OCI-LY3 (cell line): Measurements from ENCODE around the gene ARHGEF39.

Experiments
- H2AFZ ChIP-seq: fragments of 200-600, 300-600 bp; shearing (Covaris generic); 2 replicates; pipeline ENCODE4 v1.6.0; 2014; ENCODE audit warnings: antibody characterized with exemption, low read depth, low read length
- H3K27ac ChIP-seq: fragments of 200-600, 300-600 bp; sonication (generic); 2 replicates; pipeline ENCODE4 v1.5.1; 2014; ENCODE audit warnings: mild to moderate bottlenecking, low read length, moderate library complexity, mixed read lengths
- H3K27me3 ChIP-seq: fragments of 200-600, 300-600 bp; sonication (generic); 2 replicates; pipeline ENCODE4 v1.6.1; 2014; ENCODE audit warnings: low read depth, low read length, mixed read lengths
- H3K36me3 ChIP-seq: fragments of 200-600, 300-600 bp; sonication (generic); replicated peaks from 2 replicates; pipeline ENCODE3; 2014; ENCODE audit warnings: low read depth, low read length, mixed read lengths
- H3K4me1 ChIP-seq: fragments of 300-600, 200-600 bp; sonication (generic); 2 replicates; pipeline ENCODE4 v1.6.1; 2014; ENCODE audit warnings: low read length, mixed read lengths
- H3K4me2 ChIP-seq: fragments of 200-600, 300-600 bp; sonication (generic); 2 replicates; pipeline ENCODE4 v1.6.1; 2014; ENCODE audit warnings: low read length, mixed read lengths
- H3K4me3 ChIP-seq: fragments of 300-600, 200-600 bp; sonication (generic); 2 replicates; pipeline ENCODE4 v1.5.1; 2014; ENCODE audit warnings: antibody characterized with exemption, mild to moderate bottlenecking, low read length, moderate library complexity
- H3K79me2 ChIP-seq: fragments of 300-600, 200-600 bp; shearing (Covaris generic); 2 replicates; pipeline ENCODE4 v1.6.1; 2014; ENCODE audit warnings: mild to moderate bottlenecking, low read length, mixed read lengths
- H3K9ac ChIP-seq: fragments of 300-600, 200-600 bp; shearing (Covaris generic); 2 replicates; pipeline ENCODE4 v1.6.0; 2014; ENCODE audit warnings: mild to moderate bottlenecking, low read length, moderate library complexity
- H3K9me3 ChIP-seq: fragments of 200-600, 300-600 bp; shearing (Covaris generic); 2 replicates; pipeline ENCODE4 v1.6.1; 2014; ENCODE audit warnings: low read length, mixed read lengths; ENCODE audit not compliant: insufficient read depth
- H4K20me1 ChIP-seq: fragments of 200-600, 300-600 bp; sonication (generic); 2 replicates; pipeline ENCODE4 v1.6.1; 2016; ENCODE audit warnings: low read length, mixed read lengths; ENCODE audit not compliant: insufficient read depth
- EZH2phosphoT487 ChIP-seq: fragments of 200-600 bp; shearing (Covaris generic); IDR thresholded peaks from 2 replicates; pipeline ENCODE4 v1.6.1; 2018; ENCODE audit warnings: antibody characterized with exemption, mixed run types, low read depth
- TF ChIP-seq, protein P1 (sequence below): fragments of 200-600, 300-600 bp; sonication (generic); IDR thresholded peaks from 2 replicates; pipeline ENCODE4 v1.5.1; 2014; ENCODE audit warnings: antibody characterized with exemption, low read length, low read depth

The ARHGEF39 gene

DNA sequence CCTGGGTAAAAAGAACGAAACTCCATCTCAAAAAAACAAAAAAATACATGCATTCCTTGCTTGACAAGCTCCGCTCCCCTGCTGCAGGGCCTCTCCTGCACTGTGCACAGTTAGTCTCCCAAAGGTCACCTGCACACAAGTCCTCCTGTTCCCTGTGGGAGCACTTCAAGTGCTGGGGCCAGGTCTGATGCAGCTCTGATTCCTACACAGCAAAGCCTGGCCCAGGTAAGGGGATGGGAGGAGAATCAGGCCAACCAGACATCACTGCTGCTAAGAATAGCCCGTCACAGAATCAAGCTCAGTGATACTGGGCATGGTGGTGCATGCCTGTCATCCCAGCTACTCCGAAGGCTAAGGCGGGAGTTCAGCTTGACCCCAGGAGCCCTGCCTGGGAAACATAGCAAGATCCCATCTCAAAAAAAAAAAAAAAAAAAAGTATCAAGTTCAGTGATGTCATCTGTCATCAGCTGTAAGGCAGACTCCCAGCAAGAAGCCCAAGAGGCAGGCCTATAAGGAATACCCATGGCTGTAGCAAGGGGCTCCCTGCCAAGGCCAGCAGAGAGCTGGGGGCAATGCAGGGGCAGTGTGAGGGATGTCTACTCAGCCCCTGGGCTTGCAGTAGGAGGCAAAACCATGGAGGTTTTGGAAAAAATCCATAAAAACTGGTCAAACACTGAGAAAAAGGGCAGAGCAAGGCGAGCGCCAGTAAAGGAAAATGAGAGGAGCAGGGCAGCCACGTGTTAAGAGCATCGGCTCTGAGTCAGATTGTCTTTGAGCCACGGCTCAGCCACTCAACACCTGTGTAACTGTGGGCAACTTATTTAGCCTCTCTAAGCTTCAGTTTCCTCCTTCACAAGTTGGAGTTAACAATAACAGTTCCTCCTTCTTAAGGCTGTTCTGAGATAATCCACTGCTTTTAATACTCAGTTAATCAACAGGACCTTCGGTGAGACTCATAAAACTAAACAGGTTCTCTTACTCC, 21.5 kb upstream of the ARHGEF39 start:
- no peaks in the 10 kb centered on the region for H4K20me1 ChIP-seq
- H3K27ac ChIP-seq, result no peak overlapping the region
- H3K4me1 ChIP-seq, result peaks cover 8% of the 10 kb centered on the region; the same call in 1 of the 2 replicates
- no peaks in the 10 kb centered on the region for H3K27me3 ChIP-seq
- H3K4me2 ChIP-seq, result no peak overlapping the region
- H3K4me3 ChIP-seq, result no peak overlapping the region
- H3K9ac ChIP-seq, result no peak overlapping the region
- H3K9me3 ChIP-seq, result no peaks in the 10 kb centered on the region
- H3K36me3 ChIP-seq, result no peaks in the 10 kb centered on the region
- H3K79me2 ChIP-seq, result no peaks in the 10 kb centered on the region
- TF ChIP-seq EZH2phosphoT487, result no peak
- TF ChIP-seq, protein P1, sequence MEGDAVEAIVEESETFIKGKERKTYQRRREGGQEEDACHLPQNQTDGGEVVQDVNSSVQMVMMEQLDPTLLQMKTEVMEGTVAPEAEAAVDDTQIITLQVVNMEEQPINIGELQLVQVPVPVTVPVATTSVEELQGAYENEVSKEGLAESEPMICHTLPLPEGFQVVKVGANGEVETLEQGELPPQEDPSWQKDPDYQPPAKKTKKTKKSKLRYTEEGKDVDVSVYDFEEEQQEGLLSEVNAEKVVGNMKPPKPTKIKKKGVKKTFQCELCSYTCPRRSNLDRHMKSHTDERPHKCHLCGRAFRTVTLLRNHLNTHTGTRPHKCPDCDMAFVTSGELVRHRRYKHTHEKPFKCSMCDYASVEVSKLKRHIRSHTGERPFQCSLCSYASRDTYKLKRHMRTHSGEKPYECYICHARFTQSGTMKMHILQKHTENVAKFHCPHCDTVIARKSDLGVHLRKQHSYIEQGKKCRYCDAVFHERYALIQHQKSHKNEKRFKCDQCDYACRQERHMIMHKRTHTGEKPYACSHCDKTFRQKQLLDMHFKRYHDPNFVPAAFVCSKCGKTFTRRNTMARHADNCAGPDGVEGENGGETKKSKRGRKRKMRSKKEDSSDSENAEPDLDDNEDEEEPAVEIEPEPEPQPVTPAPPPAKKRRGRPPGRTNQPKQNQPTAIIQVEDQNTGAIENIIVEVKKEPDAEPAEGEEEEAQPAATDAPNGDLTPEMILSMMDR, result no peak
- no peak overlapping the region for H2AFZ ChIP-seq

DNA sequence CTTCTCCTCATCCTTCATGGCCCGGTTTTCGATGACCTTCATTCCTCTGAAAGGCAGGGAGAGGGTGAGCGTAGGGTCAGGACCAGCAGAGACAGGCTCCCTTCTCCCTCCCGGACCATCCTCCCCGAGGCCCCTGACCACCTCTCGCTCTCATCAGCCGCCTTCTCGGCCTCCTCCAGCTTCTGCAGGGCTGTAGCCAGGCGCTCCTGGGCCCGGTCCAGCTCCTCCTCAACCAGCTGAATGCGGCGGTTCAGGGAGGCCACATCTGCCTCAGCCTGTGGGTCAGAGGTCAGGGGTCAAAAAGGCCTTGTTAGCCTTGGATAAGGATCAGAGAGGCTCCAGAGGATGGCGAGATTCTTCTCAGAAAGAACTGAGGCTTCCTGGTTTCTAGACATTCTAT, 20.5 kb upstream of the ARHGEF39 start:
- Histone ChIP-seq H4K20me1 (no peaks in the 10 kb centered on the region), H3K27ac (no peak overlapping the region), H3K4me3 (no peak overlapping the region), H2AFZ (no peak overlapping the region), H3K9ac (no peak overlapping the region), H3K36me3 (no peaks in the 10 kb centered on the region), H3K4me2 (no peak overlapping the region), H3K4me1 (peaks cover 7% of the 10 kb centered on the region), H3K9me3 (no peaks in the 10 kb centered on the region), H3K79me2 (no peaks in the 10 kb centered on the region), H3K27me3 (no peaks in the 10 kb centered on the region)
- TF ChIP-seq, protein P1, result no peak
- no peak for TF ChIP-seq EZH2phosphoT487

DNA sequence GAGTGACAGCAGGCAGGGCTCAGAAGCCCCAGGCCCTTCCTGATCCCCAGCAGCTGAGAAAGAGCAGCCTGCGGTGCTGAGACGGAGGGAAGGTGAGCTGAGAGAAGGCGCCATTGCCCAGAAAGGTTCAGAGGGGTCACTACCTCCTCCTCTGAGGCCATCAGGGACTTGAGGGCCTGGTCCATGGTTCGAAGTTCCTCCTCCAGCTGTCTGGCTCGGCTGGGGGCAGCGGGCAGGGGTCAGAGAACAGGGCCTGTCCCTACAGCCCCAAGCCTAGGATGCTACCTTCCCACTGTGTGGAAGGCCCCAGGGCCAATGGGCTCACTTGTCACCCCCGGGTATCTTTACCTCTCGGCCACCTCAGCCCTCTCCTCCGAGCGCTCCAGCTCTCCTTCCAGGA, 19.9 kb upstream of the ARHGEF39 start:
- Histone ChIP-seq H3K4me1 (peaks cover 13% of the 10 kb centered on the region), H2AFZ (no peak overlapping the region), H3K9ac (no peak overlapping the region), H4K20me1 (no peaks in the 10 kb centered on the region), H3K79me2 (no peaks in the 10 kb centered on the region), H3K27ac (no peak overlapping the region), H3K36me3 (no peaks in the 10 kb centered on the region), H3K4me2 (no peak overlapping the region), H3K9me3 (no peaks in the 10 kb centered on the region), H3K4me3 (no peak overlapping the region), H3K27me3 (no peaks in the 10 kb centered on the region)
- TF ChIP-seq EZH2phosphoT487, result no peak
- TF ChIP-seq, protein P1, result no peak

DNA sequence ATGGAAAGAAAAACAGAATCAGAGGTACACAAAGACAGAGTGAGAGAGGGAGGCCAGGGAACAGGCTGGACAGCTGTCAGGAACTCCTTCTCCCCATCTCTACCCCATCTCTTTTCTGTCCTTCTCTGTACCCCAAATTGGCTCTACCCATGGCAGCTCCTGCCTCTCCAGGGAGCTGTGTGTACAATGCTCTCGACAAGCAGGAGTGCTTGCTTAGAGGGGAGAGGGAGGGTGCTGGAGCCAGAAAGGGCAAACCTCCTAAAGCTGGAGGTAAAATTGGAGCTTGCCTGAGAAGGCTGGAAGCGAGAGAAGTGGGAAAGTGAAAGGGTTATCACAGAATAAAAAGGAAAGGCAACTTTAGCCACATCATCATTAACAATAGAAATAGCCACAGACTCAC, 18.3 kb upstream of the ARHGEF39 start:
- Histone ChIP-seq H2AFZ (no peak overlapping the region), H3K79me2 (no peaks in the 10 kb centered on the region), H3K27ac (no peak overlapping the region), H3K27me3 (no peaks in the 10 kb centered on the region), H3K4me1 (peaks cover 12% of the 10 kb centered on the region), H3K4me2 (no peak overlapping the region), H3K9me3 (no peaks in the 10 kb centered on the region), H3K9ac (no peak overlapping the region), H4K20me1 (no peaks in the 10 kb centered on the region), H3K4me3 (no peak overlapping the region), H3K36me3 (no peaks in the 10 kb centered on the region)
- TF ChIP-seq EZH2phosphoT487, result no peak
